ENCODE results near the gene BUB1B. TPM values are rescaled to one million over a fixed set of nuclear protein-coding genes. Genes with fewer than 3 reads are reported as not detected.

BUB1B gene
- total RNA-seq, 6 donors from 2014 or later: 0.79 to 12.1 (median 2.7) TPM; not detected in 1

DNA sequence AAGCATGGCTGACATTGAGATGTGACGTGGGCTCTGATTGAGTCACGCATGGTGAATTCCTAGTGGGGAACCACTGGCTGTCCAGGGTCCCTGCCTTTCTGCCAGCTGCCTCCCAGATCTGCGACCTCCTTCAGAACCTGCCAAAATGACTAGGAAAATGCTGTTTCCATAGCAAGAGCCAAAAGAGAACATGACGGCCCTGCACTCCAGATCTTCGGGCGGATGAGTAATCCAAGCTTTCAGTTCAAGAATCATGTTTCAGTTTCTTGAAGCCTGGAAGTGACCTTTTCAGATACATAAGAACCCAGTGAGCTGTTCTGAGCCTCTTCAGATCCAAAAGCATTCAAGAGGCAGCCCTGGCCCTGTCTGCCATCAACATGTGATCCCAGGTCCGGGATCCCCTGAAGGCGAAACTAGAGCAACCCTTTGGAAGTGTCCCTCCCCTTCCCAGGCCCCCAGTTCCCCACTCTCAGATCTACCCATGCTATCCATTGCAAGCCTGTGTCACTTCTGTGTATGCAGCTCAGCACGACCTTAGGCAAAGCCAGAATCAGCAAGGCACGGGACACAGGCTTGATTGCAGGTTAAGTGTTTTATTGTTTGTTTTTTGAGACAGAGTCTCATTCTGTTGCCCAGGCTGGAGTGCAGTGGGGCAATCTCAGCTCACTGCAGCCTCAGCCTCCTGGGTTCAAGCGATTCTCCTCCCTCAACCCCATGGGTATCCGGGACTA is 102.3 kb downstream of the BUB1B start:
- Histone ChIP-seq H3K27me3 (no peaks in the 10 kb centered on the region), H3K4me3 (no peak overlapping the region), H3K9me3 (no peaks in the 10 kb centered on the region), H3K4me1 (peaks cover 0 to 17% (median 4%) of the 10 kb centered on the region in 4 donors), H3K27ac (peak overlapping the region in 3 of 4 donors; percentile 54 to 76 (median 64)), H3K36me3 (no peaks in the 10 kb centered on the region)
- DNase-seq: peak in 1 of 2 donors; percentile 67
- peak in 1 of 2 donors; percentile 58 for ATAC-seq (ENCODE audit: low FRiP score in 2 of 2)
- peak in 1 of 4 donors; percentile 22 for TF ChIP-seq EP300 (IDR thresholded peaks at IDR 0.05)
- TF ChIP-seq POLR2AphosphoS5 (IDR thresholded peaks at IDR 0.05): peak in 1 of 2 donors; percentile 42
- TF ChIP-seq, protein P1, sequence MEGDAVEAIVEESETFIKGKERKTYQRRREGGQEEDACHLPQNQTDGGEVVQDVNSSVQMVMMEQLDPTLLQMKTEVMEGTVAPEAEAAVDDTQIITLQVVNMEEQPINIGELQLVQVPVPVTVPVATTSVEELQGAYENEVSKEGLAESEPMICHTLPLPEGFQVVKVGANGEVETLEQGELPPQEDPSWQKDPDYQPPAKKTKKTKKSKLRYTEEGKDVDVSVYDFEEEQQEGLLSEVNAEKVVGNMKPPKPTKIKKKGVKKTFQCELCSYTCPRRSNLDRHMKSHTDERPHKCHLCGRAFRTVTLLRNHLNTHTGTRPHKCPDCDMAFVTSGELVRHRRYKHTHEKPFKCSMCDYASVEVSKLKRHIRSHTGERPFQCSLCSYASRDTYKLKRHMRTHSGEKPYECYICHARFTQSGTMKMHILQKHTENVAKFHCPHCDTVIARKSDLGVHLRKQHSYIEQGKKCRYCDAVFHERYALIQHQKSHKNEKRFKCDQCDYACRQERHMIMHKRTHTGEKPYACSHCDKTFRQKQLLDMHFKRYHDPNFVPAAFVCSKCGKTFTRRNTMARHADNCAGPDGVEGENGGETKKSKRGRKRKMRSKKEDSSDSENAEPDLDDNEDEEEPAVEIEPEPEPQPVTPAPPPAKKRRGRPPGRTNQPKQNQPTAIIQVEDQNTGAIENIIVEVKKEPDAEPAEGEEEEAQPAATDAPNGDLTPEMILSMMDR (IDR thresholded peaks at IDR 0.05): no peak
- TF ChIP-seq POLR2A (IDR thresholded peaks at IDR 0.05): no peak
- 56 to 75% methylated on average over 12 of the region's 12 CpGs for WGBS, 2 donors

- Histone ChIP-seq H3K27ac (no peak overlapping the region), H3K4me3 (no peak overlapping the region), H3K27me3 (no peaks in the 10 kb centered on the region), H3K4me1 (peaks cover 0 to 17% (median 4%) of the 10 kb centered on the region in 4 donors), H3K36me3 (no peaks in the 10 kb centered on the region), H3K9me3 (no peaks in the 10 kb centered on the region)
- WGBS, 2 donors: 76 to 83% methylated on average over 9 to 16 of the region's 16 CpGs
- TF ChIP-seq, protein P1 (IDR thresholded peaks at IDR 0.05): no peak
- no peak for TF ChIP-seq POLR2A (IDR thresholded peaks at IDR 0.05)
- TF ChIP-seq POLR2AphosphoS5 (IDR thresholded peaks at IDR 0.05): no peak
- TF ChIP-seq EP300 (IDR thresholded peaks at IDR 0.05): no peak
- ATAC-seq (ENCODE audit: low FRiP score in 2 of 2): no peak
- DNase-seq: peak in 1 of 2 donors; percentile 50
These were observed 103.7 kb downstream of the BUB1B start for GRCh38 chr15:40264321-40265153.

DNA sequence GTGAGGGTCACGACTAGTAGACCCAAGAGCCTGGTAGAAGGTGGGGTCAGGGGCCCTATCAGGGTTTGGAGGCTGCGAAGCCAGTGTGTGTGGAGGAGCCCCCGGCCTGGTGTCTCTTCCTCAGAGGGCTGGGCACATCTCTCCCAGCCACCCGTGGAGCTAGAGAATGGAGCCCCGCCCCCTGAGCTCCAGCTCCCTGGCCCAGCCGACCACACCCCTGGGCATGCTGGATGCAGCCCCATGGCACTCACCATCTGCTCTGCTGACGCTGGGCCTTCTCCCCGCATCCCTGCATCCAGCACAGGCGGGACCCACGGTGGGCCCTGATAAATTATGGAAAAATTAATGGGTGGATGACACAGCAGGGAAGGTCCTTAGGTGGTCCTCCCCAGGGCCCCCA is 104.5 kb downstream of the BUB1B start:
- no peak for ATAC-seq (ENCODE audit: low FRiP score in 2 of 2)
- peak in 1 of 2 donors; percentile 47 for DNase-seq
- Histone ChIP-seq H3K4me3 (no peak overlapping the region), H3K36me3 (no peaks in the 10 kb centered on the region), H3K9me3 (no peaks in the 10 kb centered on the region), H3K4me1 (peaks cover 0 to 17% (median 4%) of the 10 kb centered on the region in 4 donors), H3K27me3 (no peaks in the 10 kb centered on the region), H3K27ac (no peak overlapping the region)
- 82 to 97% methylated on average over 6 to 8 of the region's 10 CpGs for WGBS, 2 donors
- TF ChIP-seq POLR2A (IDR thresholded peaks at IDR 0.05) (no peak), EP300 (IDR thresholded peaks at IDR 0.05) (no peak), POLR2AphosphoS5 (IDR thresholded peaks at IDR 0.05) (no peak)
- TF ChIP-seq, protein P1 (IDR thresholded peaks at IDR 0.05): no peak

GRCh38 chr15:40265875-40266274 is 105.0 kb downstream of the BUB1B start:
- WGBS, 2 donors: 83 to 95% methylated on average over 4 to 10 of the region's 20 CpGs

More at GRCh38 chr15:40265875-40266274, 105.0 kb downstream of the BUB1B start:
- Histone ChIP-seq H3K4me3 (no peak overlapping the region), H3K36me3 (no peaks in the 10 kb centered on the region), H3K9me3 (no peaks in the 10 kb centered on the region), H3K27me3 (no peaks in the 10 kb centered on the region), H3K27ac (no peak overlapping the region), H3K4me1 (peaks cover 0 to 17% (median 4%) of the 10 kb centered on the region in 4 donors)
- no peak for ATAC-seq (ENCODE audit: low FRiP score in 2 of 2)
- TF ChIP-seq POLR2AphosphoS5 (IDR thresholded peaks at IDR 0.05) (no peak), EP300 (IDR thresholded peaks at IDR 0.05) (no peak), POLR2A (IDR thresholded peaks at IDR 0.05) (no peak)
- TF ChIP-seq, protein P1 (IDR thresholded peaks at IDR 0.05): no peak
- no peak for DNase-seq
